ENCODE results near the gene STAMBPL1.

- TF ChIP-seq CTCF (conservative IDR thresholded peaks at IDR 0.05; ENCODE audit: low read length) (no peak), EZH2phosphoT487 (IDR thresholded peaks at IDR 0.05; ENCODE audit: borderline replicate concordance) (no peak)
Measured at GRCh38 chr10:88833156-88833555, 46.9 kb upstream of the STAMBPL1 start.
